Lung (tissue), 12 donors: ENCODE results near the gene ATXN1. TPM values are rescaled to one million over a fixed set of nuclear protein-coding genes. Genes with fewer than 3 reads are reported as not detected.
"Not testable (repeated sequence)": the region's sequence is repeated elsewhere in the genome, so short reads cannot be mapped to it uniquely, and the experiment has no call there.

ENCODE experiments used
- ATAC-seq: fragments of 200-7000 bp; cut with Tn5 transposase; one replicate; pipeline ENCODE4 v1.9.1; 2020; ENCODE audit warnings: moderate number of reproducible peaks; ENCODE audit not compliant: insufficient read depth, low FRiP score
- DNase-seq, 3 donors: peaks; one replicate each; pipeline ENCODE4 v3.0.0-alpha.2; 2013 to 2017
- H3K27ac ChIP-seq, 2 donors: one replicate each; pipeline ENCODE4 v1.5.1; 2013; ENCODE audit warnings: mild to moderate bottlenecking in 2 of 2, moderate library complexity in 2 of 2, control low read depth in 1 of 2, inconsistent platforms in 1 of 2, low read depth in 1 of 2, low read length in 1 of 2
- H3K27me3 ChIP-seq, 3 donors: one replicate each; pipeline ENCODE4 v1.5.1; 2013; ENCODE audit warnings: low read length in 2 of 3; ENCODE audit not compliant: control insufficient read depth in 3 of 3, insufficient read depth in 3 of 3
- H3K36me3 ChIP-seq, 4 donors: one replicate each; pipeline ENCODE4 v1.5.1; 2013; ENCODE audit warnings: low read length in 4 of 4, mild to moderate bottlenecking in 1 of 4, moderate library complexity in 1 of 4; ENCODE audit not compliant: control insufficient read depth in 4 of 4, insufficient read depth in 4 of 4
- H3K4me1 ChIP-seq, 5 donors: one replicate each; pipeline ENCODE4 v1.5.1; 2013; ENCODE audit warnings: low read length in 5 of 5, mild to moderate bottlenecking in 2 of 5, moderate library complexity in 1 of 5; ENCODE audit not compliant: control insufficient read depth in 5 of 5, insufficient read depth in 5 of 5
- H3K4me3 ChIP-seq: one replicate; pipeline ENCODE4 v1.5.1; 2013; ENCODE audit warnings: mild to moderate bottlenecking, control low read depth, moderate library complexity
- H3K9ac ChIP-seq, 2 donors: one replicate each; pipeline ENCODE4 v1.5.1; 2013; ENCODE audit warnings: low read length in 2 of 2, control low read depth in 1 of 2; ENCODE audit not compliant: insufficient read depth in 1 of 2
- H3K9me3 ChIP-seq, 4 donors: one replicate each; pipeline ENCODE4 v1.5.1; 2013; ENCODE audit warnings: low read length in 3 of 4, mild to moderate bottlenecking in 1 of 4, moderate library complexity in 1 of 4; ENCODE audit not compliant: control insufficient read depth in 4 of 4, insufficient read depth in 3 of 4
- CTCF ChIP-seq: IDR thresholded peaks from 2 replicates; pipeline ENCODE4 v1.5.1; 2012; ENCODE audit warnings: mild to moderate bottlenecking; ENCODE audit errors: control extremely low read depth, extremely low read depth
- WGBS, 2 donors: extraction: QIAGEN DNeasy Blood & Tissue Kit; methylation state at CpG; one replicate each; pipeline ENCODE4 v1.1.7; 2013; 5-methylcytosine and 5-hydroxymethylcytosine counted together
- polyA plus RNA-seq, 2 donors: library from polyadenylated mRNA; stranded (reverse); fragments of 200-250 nt; gene quantifications; one replicate each; pipeline ENCODE4 v1.2.1, GENCODE V29; 2013
- total RNA-seq, 2 donors: library from RNA; depleted of rRNA in 1 of 2; stranded (reverse); fragments of >200 nt in 1 of 2; gene quantifications; one replicate each; pipeline ENCODE4 v1.2.1, GENCODE V29; 2014 to 2021
- donor health status: control.
- donor health status: control.
- donor health status: Bipolar disorder and iron deficiency.
- donor health status: healthy.
- donor health status: DM: yes; HTN: yes; CAD: no.

The ATXN1 gene
- total and polyA plus RNA-seq, 4 donors, result 9.7 to 108 (median 34.9) TPM

GRCh38 chr6:16393326-16393725 lies 367.9 kb downstream of the ATXN1 start:
- Histone ChIP-seq H3K36me3 (peaks cover 0 to 2% (median 0%) of the 10 kb centered on the region in 4 donors), H3K9ac (no peak overlapping the region), H3K27ac (no peak overlapping the region), H3K9me3 (no peaks in the 10 kb centered on the region), H3K4me1 (peaks cover 0 to 10% (median 5%) of the 10 kb centered on the region in 5 donors), H3K4me3 (no peak overlapping the region), H3K27me3 (no peaks in the 10 kb centered on the region)
- ATAC-seq, result no peak
- no peak for DNase-seq
- no peak for TF ChIP-seq CTCF
- WGBS, 2 donors, result 95 to 98% methylated on average over 4 of the region's 4 CpGs

GRCh38 chr6:16392010-16392409 lies 369.2 kb downstream of the ATXN1 start:
- H3K27ac ChIP-seq, result peak overlapping the region; percentile 26 to 38
- H3K27me3 ChIP-seq, result no peaks in the 10 kb centered on the region
- ATAC-seq (no peak), DNase-seq (peak in 1 of 3 donors; percentile 40)
- H3K4me3 ChIP-seq, result no peak overlapping the region
- H3K9me3 ChIP-seq, result no peaks in the 10 kb centered on the region
- H3K4me1 ChIP-seq, result peaks cover 0 to 10% (median 5%) of the 10 kb centered on the region in 5 donors
- H3K9ac ChIP-seq, result no peak overlapping the region
- no peaks in the 10 kb centered on the region for H3K36me3 ChIP-seq
- TF ChIP-seq CTCF, result no peak
- 64 to 91% methylated on average over 1 of the region's 1 CpG for WGBS, 2 donors

GRCh38 chr6:16391451-16391912 lies 369.8 kb downstream of the ATXN1 start:
- DNase-seq, result peak in 1 of 3 donors; percentile 31
- H3K27ac ChIP-seq, result peak overlapping the region; percentile 26 to 38
- WGBS, 2 donors, result 45 to 76% methylated on average over 2 of the region's 2 CpGs
- H3K9ac ChIP-seq, result no peak overlapping the region
- no peak overlapping the region for H3K4me3 ChIP-seq
- H3K27me3 ChIP-seq, result no peaks in the 10 kb centered on the region
- peak; percentile 19 for ATAC-seq
- no peaks in the 10 kb centered on the region for H3K36me3 ChIP-seq
- H3K4me1 ChIP-seq, result peaks cover 0 to 10% (median 3%) of the 10 kb centered on the region in 5 donors
- TF ChIP-seq CTCF, result no peak
- H3K9me3 ChIP-seq, result no peaks in the 10 kb centered on the region

GRCh38 chr6:16390909-16391450 lies 370.3 kb downstream of the ATXN1 start:
- not testable (repeated sequence) for H3K4me1 ChIP-seq, H3K27me3 ChIP-seq, H3K27ac ChIP-seq, H3K4me3 ChIP-seq, DNase-seq, H3K9me3 ChIP-seq, H3K9ac ChIP-seq, ATAC-seq, H3K36me3 ChIP-seq
- 91 to 93% methylated on average over 6 of the region's 6 CpGs for WGBS, 2 donors
